HCT116 (cell line): ENCODE results near the gene P4HB. TPM values are rescaled to one million over a fixed set of nuclear protein-coding genes. Genes with fewer than 3 reads are reported as not detected.
A peak's percentile ranks its signal among the peaks of the same experiment; 100 is the strongest.

ENCODE experiments used
- ATAC-seq: fragments of 200-7000 bp; cut with Tn5 transposase; 2 replicates; pipeline ENCODE4 v1.9.1; 2020; ENCODE audit warnings: mild to moderate bottlenecking, moderate library complexity
- BruUV-seq: library from RNA; stranded (reverse); fragments of 400-500 nt; replicated peaks from 2 replicates; lab custom pipeline; 2021; lab: Mats Ljungman, UMichigan
- CTCF ChIA-PET: fragments of 300-600 bp; sonication (Branson Sonifier 250); formaldehyde crosslinking; loops from one replicate; lab custom pipeline; 2021; ENCODE audit warnings: antibody characterized with exemption; lab: Charles Lee
- POLR2A ChIA-PET: fragments of 300-600, 350-600 bp; sonication (Branson Sonifier 250); formaldehyde crosslinking; loops from one replicate; lab custom pipeline; 2021; ENCODE audit warnings: antibody characterized with exemption; lab: Charles Lee
- RAD21 ChIA-PET, 2 experiments: fragments of 300-600 bp; sonication (Branson Sonifier 250); formaldehyde crosslinking; loops; one replicate each; lab custom pipeline; 2023; ENCODE audit warnings: low total read pairs in 2 of 2; ENCODE audit not compliant: uncharacterized antibody in 2 of 2, unreplicated experiment in 2 of 2, low non-redundant PET in 1 of 2; lab: Charles Lee
- DNase-seq: peaks from one replicate; pipeline ENCODE4 v3.0.0-alpha.2; 2010; ENCODE audit warnings: low read depth, low spot score
- H2AFZ ChIP-seq: fragments of 200-600 bp; shearing (Covaris generic), sonication (generic); 2 replicates; pipeline ENCODE4 v1.6.1; 2017; ENCODE audit warnings: low read depth, mixed run types, mixed read lengths, antibody characterized with exemption, low read length; ENCODE audit not compliant: poor library complexity, severe bottlenecking
- H3K27ac ChIP-seq: 2 replicates; pipeline ENCODE4 v1.5.1; 2012; ENCODE audit warnings: low read depth, low read length
- H3K27me3 ChIP-seq: fragments of 200-600 bp; sonication (generic); 2 replicates; pipeline ENCODE4 v1.6.1; 2016; ENCODE audit warnings: mixed run types, low read length, mixed read lengths; ENCODE audit not compliant: insufficient read depth
- H3K36me3 ChIP-seq, 2 experiments: fragments of 200-500 bp in 1 of 2; fragments of 200-600 bp in 1 of 2; sonication (Bioruptor generic) in 1 of 2; sonication (generic) in 1 of 2; 2 replicates each; pipeline versions ENCODE4 v1.5.1 to v1.6.1; 2014 to 2016; ENCODE audit warnings: low read length in 2 of 2, inconsistent platforms in 1 of 2, mixed read lengths in 1 of 2, mixed run types in 1 of 2; ENCODE audit not compliant: insufficient read depth in 2 of 2, control insufficient read depth in 1 of 2
- H3K4me1 ChIP-seq, 2 experiments: fragments of 200-600 bp in 1 of 2; sonication (generic) in 1 of 2; 2 replicates each; pipeline versions ENCODE4 v1.5.1 to v1.6.1; 2012 to 2017; ENCODE audit warnings: low read length in 2 of 2, inconsistent platforms in 1 of 2, mild to moderate bottlenecking in 1 of 2, mixed read lengths in 1 of 2, mixed run types in 1 of 2, moderate library complexity in 1 of 2; ENCODE audit not compliant: insufficient read depth in 2 of 2, control insufficient read depth in 1 of 2
- H3K4me2 ChIP-seq: fragments of 200-600 bp; sonication (generic); 2 replicates; pipeline ENCODE4 v1.6.1; 2017; ENCODE audit warnings: mixed run types, low read length, mixed read lengths
- H3K4me3 ChIP-seq, 2 experiments: fragments of 200-600 bp in 1 of 2; sonication (generic) in 1 of 2; replicated peaks in 1 of 2; 2 replicates each; pipeline ENCODE4 v1.5.1; 2011 to 2016; ENCODE audit warnings: low read length in 2 of 2, control low read depth in 1 of 2, low read depth in 1 of 2, mild to moderate bottlenecking in 1 of 2, mixed read lengths in 1 of 2, mixed run types in 1 of 2
- H3K79me2 ChIP-seq: fragments of 200-600 bp; sonication (generic); 2 replicates; pipeline ENCODE4 v1.6.1; 2017; ENCODE audit warnings: mild to moderate bottlenecking, mixed run types, low read length, moderate library complexity, mixed read lengths; ENCODE audit not compliant: insufficient read depth
- H3K9ac ChIP-seq: fragments of 200-600 bp; sonication (generic); 2 replicates; pipeline ENCODE4 v1.6.1; 2016; ENCODE audit warnings: low read length, mixed read lengths
- H3K9me2 ChIP-seq: fragments of 200-600 bp; sonication (generic), shearing (Covaris generic); 2 replicates; pipeline ENCODE4 v1.6.1; 2017; ENCODE audit warnings: mixed run types, mild to moderate bottlenecking, moderate library complexity; ENCODE audit not compliant: insufficient read depth
- H3K9me3 ChIP-seq, 2 experiments: fragments of 200-500 bp in 1 of 2; fragments of 200-600 bp in 1 of 2; sonication (Bioruptor generic) in 1 of 2; sonication (generic) in 1 of 2; 2 replicates each; pipeline ENCODE4 v1.6.1; 2014 to 2017; ENCODE audit warnings: low read length in 2 of 2, mixed read lengths in 2 of 2, inconsistent platforms in 1 of 2, low read depth in 1 of 2, mild to moderate bottlenecking in 1 of 2, mixed run types in 1 of 2, moderate library complexity in 1 of 2; ENCODE audit not compliant: control insufficient read depth in 1 of 2, insufficient read depth in 1 of 2
- H4K20me1 ChIP-seq: fragments of 200-600 bp; sonication (generic), shearing (Covaris generic); 2 replicates; pipeline ENCODE4 v1.6.1; 2017; ENCODE audit warnings: mixed run types, mild to moderate bottlenecking, moderate library complexity; ENCODE audit not compliant: insufficient read depth
- CTCF ChIP-seq, 3 experiments: fragments of 200-600 bp in 1 of 3; sonication (generic) in 1 of 3; IDR thresholded peaks in 2 of 3; conservative IDR thresholded peaks in 1 of 3; 2 replicates each; pipeline ENCODE4 v1.5.1; 2012 to 2017; ENCODE audit warnings: low read depth in 2 of 3, low read length in 2 of 3, antibody characterized with exemption in 1 of 3, borderline replicate concordance in 1 of 3, control low read depth in 1 of 3, mild to moderate bottlenecking in 1 of 3, mixed read lengths in 1 of 3, mixed run types in 1 of 3, moderate library complexity in 1 of 3; ENCODE audit not compliant: insufficient read depth in 1 of 3
- ELF1 ChIP-seq: IDR thresholded peaks from 2 replicates; pipeline ENCODE4 v1.6.1; 2012; ENCODE audit warnings: low read depth, borderline replicate concordance
- EZH2phosphoT487 ChIP-seq: fragments of 200-600 bp; IDR thresholded peaks from 2 replicates; pipeline ENCODE4 v1.6.1; 2018; ENCODE audit warnings: antibody characterized with exemption, borderline replicate concordance
- JUND ChIP-seq: IDR thresholded peaks from 2 replicates; pipeline ENCODE4 v1.6.1; 2012
- TCF7L2 ChIP-seq: IDR thresholded peaks from 2 replicates; pipeline ENCODE4 v1.7.0; 2011; ENCODE audit warnings: borderline replicate concordance, inconsistent platforms; ENCODE audit not compliant: insufficient read depth, insufficient read length; ENCODE audit errors: extremely low read depth
- ZBTB33 ChIP-seq: IDR thresholded peaks from 2 replicates; pipeline ENCODE4 v1.6.1; 2011; ENCODE audit warnings: mild to moderate bottlenecking, low read length, moderate library complexity; ENCODE audit not compliant: insufficient replicate concordance; ENCODE audit errors: extremely low read depth
- intact Hi-C: fragments of 100-400 bp; cut with micrococcal nuclease; formaldehyde crosslinking; loops from 2 replicates; pipeline ENCODE4 v1.10.0; 2022
- total RNA-seq: library from RNA; stranded (reverse); gene quantifications from one replicate; pipeline ENCODE4 v1.2.1, GENCODE V29; 2021; ENCODE audit not compliant: unreplicated experiment

P4HB gene
- total RNA-seq, 1 experiment from 2014 or later, result 1,043 TPM

GRCh38 chr17:81822312-81822637 lies 38.1 kb downstream of the P4HB start:
- Histone ChIP-seq H3K4me2 (peak overlapping the region; percentile 61), H3K9me2 (no peaks in the 10 kb centered on the region), H3K27me3 (no peaks in the 10 kb centered on the region), H3K9me3 (no peaks in the 10 kb centered on the region), H3K79me2 (no peaks in the 10 kb centered on the region), H3K4me1 (peaks cover 21 to 24% of the 10 kb centered on the region in 2 experiments), H3K9ac (peak overlapping the region; percentile 41), H3K4me3 (no peak overlapping the region), H4K20me1 (no peaks in the 10 kb centered on the region), H3K27ac (peak overlapping the region; percentile 74), H2AFZ (no peak overlapping the region), H3K36me3 (no peaks in the 10 kb centered on the region)
- CTCF ChIA-PET, result interaction anchor here (0.7 to 1.6 kb wide), 13 partner anchors 11 to 120 kb away, joined by 3 to 10 read pairs (median 4); partner anchors contain the start of genes MCRIP1, MRPL12 and P4HB
- intact Hi-C loops, result no loop called here
- RAD21 ChIA-PET, result interaction anchor here in 1 of 2 experiments (0.9 kb wide), 1 partner anchor 28 kb away, joined by 3 read pairs; no protein-coding TSS in a partner anchor
- no peak for DNase-seq
- no TSS peak for BruUV-seq
- ATAC-seq, result no peak
- POLR2A ChIA-PET, result interaction anchor here (1.0 to 2.4 kb wide), 3 partner anchors 11 to 45 kb away, joined by 3 to 8 read pairs (median 5); partner anchors contain the start of gene MCRIP1
- no peak for TF ChIP-seq CTCF (IDR thresholded peaks at IDR 0.05 in 2 of 3, conservative IDR thresholded peaks at IDR 0.05 in 1 of 3; ENCODE audit: borderline replicate concordance in 1 of 3, insufficient read depth in 1 of 3, low read depth in 2 of 3, low read length in 2 of 3)
- TF ChIP-seq JUND, result no peak
- no peak for TF ChIP-seq ELF1
- TF ChIP-seq ZBTB33, result no peak
- no peak for TF ChIP-seq EZH2phosphoT487
- TF ChIP-seq TCF7L2, result no peak
- TF ChIP-seq, all 23 proteins: peak for 0
